K562 (cell line): ENCODE data around the gene KRT222. TPM values are rescaled to one million over a fixed set of nuclear protein-coding genes. Genes with fewer than 3 reads are reported as not detected.

Experiments
- CTCF ChIP-seq, 3 experiments: IDR thresholded peaks in 2 of 3; conservative IDR thresholded peaks in 1 of 3; 2 replicates each; pipeline ENCODE4 v1.5.1; 2011 to 2012; ENCODE audit warnings: low read length in 3 of 3, mild to moderate bottlenecking in 3 of 3, control low read depth in 2 of 3, improper control_type of control experiment in 1 of 3, inconsistent platforms in 1 of 3, low read depth in 1 of 3, mixed read lengths in 1 of 3, moderate library complexity in 1 of 3; ENCODE audit not compliant: insufficient read depth in 2 of 3
- KDM2B ChIP-seq: fragments of 250-450 bp; sonication (Bioruptor Pico); IDR thresholded peaks from 2 replicates; pipeline ENCODE4 v1.8.0; 2021; ENCODE audit warnings: mild to moderate bottlenecking, moderate library complexity
- ZSCAN29 ChIP-seq: fragments of 450-650 bp; IDR thresholded peaks from 2 replicates; pipeline ENCODE4 v1.6.1; 2017
- polyA plus RNA-seq, 8 experiments: library from polyadenylated mRNA; depleted of rRNA in 4 of 8; stranded (reverse) in 5 of 8; unstranded in 3 of 8; fragments of >200 nt; fragmentation: Nextera tagmentation in 2 of 8; fragmentation: Illumina TruSeq in 1 of 8; extraction: Ambion mirVana in 2 of 8; extraction: Trizol in 1 of 8; gene quantifications; 2 replicates each; pipeline versions ENCODE4 v1.2.1 to v1.2.3, GENCODE V29; 2011 to 2014; ENCODE audit warnings: inconsistent platforms in 1 of 8, missing spikeins in 1 of 8
- total RNA-seq, 7 experiments: library from RNA; depleted of rRNA in 6 of 7; stranded (reverse); fragments of >200 nt in 6 of 7; fragmentation: Illumina TruSeq in 2 of 7; extraction: Trizol in 2 of 7; gene quantifications; 2 replicates each; pipeline versions ENCODE4 v1.2.1 to v1.2.3, GENCODE V29; 2011 to 2021; ENCODE audit warnings: low replicate concordance in 1 of 7

KRT222 gene
- total and polyA plus RNA-seq, 9 of the 15 experiments (the other 6 are each of a cell fraction or from before 2014, with no cell fraction given) = 0.03 to 0.11 (median 0.05) TPM; not detected in 5

DNA sequence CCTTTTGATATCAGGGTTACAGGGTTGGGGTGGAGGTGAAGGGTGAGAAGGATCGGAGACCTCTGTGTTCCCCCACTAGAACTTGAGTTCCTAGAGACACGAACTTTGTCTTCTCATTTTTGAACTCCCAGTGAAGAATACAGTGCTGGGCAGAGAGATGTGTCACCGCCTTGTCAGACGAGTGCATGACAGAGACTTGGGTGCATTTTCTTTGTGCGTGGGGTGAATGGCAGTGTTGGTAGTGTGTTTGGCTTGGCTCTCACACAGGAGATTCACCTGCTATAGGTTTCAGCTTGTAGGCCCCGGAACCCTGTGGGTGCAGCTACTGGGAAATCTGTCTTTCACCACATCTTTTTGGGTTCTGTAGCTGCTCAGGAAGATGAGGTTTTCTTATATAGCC is 59.7 kb downstream of the KRT222 start (continued):
- no peak for TF ChIP-seq CTCF (IDR thresholded peaks at IDR 0.05 in 2 of 3, conservative IDR thresholded peaks at IDR 0.05 in 1 of 3; ENCODE audit: insufficient read depth in 2 of 3, low read depth in 1 of 3, low read length in 3 of 3)
- TF ChIP-seq KDM2B (CRISPR knock-in tag) = no peak
- TF ChIP-seq ZSCAN29 = no peak

Other genes with a start within 250 kb of the KRT222 start
Only the 7 nearest of the 13 such genes appear.
- gene CCR7, start 99.7 kb downstream of the KRT222 start, total RNA-seq (2014; rRNA removed) = 0.14 and 0.33 TPM in 2 replicates
- gene CCR7, start 99.7 kb downstream of the KRT222 start, total RNA-seq (2014; rRNA removed; fragmentation: Illumina TruSeq; extraction: Trizol) = 0.13 and 0.22 TPM in 2 replicates
- gene CCR7, start 99.7 kb downstream of the KRT222 start, total RNA-seq (2015; rRNA removed; fragmentation: Illumina TruSeq; extraction: Trizol) = 0.30 and 0.51 TPM in 2 replicates
- gene CCR7, start 99.7 kb downstream of the KRT222 start, total RNA-seq (2021) = 1.1 and 1.3 TPM in 2 replicates
- 0.46 and 1.4 TPM in 2 replicates for gene CCR7, start 99.7 kb downstream of the KRT222 start, polyA plus RNA-seq (2011; rRNA removed)
- 0.48 and 0.73 TPM in 2 replicates for gene CCR7, start 99.7 kb downstream of the KRT222 start, polyA plus RNA-seq (2014; fragmentation: Illumina TruSeq; extraction: Trizol)
- 1 to 10 TPM in 1 of 2 experiments, under 1 TPM in 1; 0.58 to 1.0 TPM for gene CCR7, start 99.7 kb downstream of the KRT222 start, polyA plus RNA-seq (2014; fragmentation: Nextera tagmentation; extraction: Ambion mirVana)
- 0.32 and 0.56 TPM in 2 replicates for gene CCR7, start 99.7 kb downstream of the KRT222 start, polyA plus RNA-seq (2014; rRNA removed)
- gene SMARCE1, start 17.4 kb downstream of the KRT222 start, total RNA-seq (2014; rRNA removed) = 104 and 106 TPM in 2 replicates
- 114 and 120 TPM in 2 replicates for gene SMARCE1, start 17.4 kb downstream of the KRT222 start, total RNA-seq (2014; rRNA removed; fragmentation: Illumina TruSeq; extraction: Trizol)
- 117 and 126 TPM in 2 replicates for gene SMARCE1, start 17.4 kb downstream of the KRT222 start, total RNA-seq (2015; rRNA removed; fragmentation: Illumina TruSeq; extraction: Trizol)
- gene SMARCE1, start 17.4 kb downstream of the KRT222 start, total RNA-seq (2021) = 91.2 and 95.0 TPM in 2 replicates
- gene SMARCE1, start 17.4 kb downstream of the KRT222 start, polyA plus RNA-seq (2011; rRNA removed) = 33.7 and 64.1 TPM in 2 replicates
- gene SMARCE1, start 17.4 kb downstream of the KRT222 start, polyA plus RNA-seq (2014; fragmentation: Illumina TruSeq; extraction: Trizol) = 132 and 142 TPM in 2 replicates
- 100 to 1,000 TPM; 115 to 135 TPM for gene SMARCE1, start 17.4 kb downstream of the KRT222 start, polyA plus RNA-seq (2014; fragmentation: Nextera tagmentation; extraction: Ambion mirVana)
- gene SMARCE1, start 17.4 kb downstream of the KRT222 start, polyA plus RNA-seq (2014; rRNA removed) = 94.8 and 111 TPM in 2 replicates
- not detected in 2 replicates for gene KRT24, start 38.6 kb upstream of the KRT222 start, total RNA-seq (2014; rRNA removed)
- gene KRT24, start 38.6 kb upstream of the KRT222 start, total RNA-seq (2014; rRNA removed; fragmentation: Illumina TruSeq; extraction: Trizol) = not detected in 2 replicates
- gene KRT24, start 38.6 kb upstream of the KRT222 start, total RNA-seq (2015; rRNA removed; fragmentation: Illumina TruSeq; extraction: Trizol) = not detected in 2 replicates
- not detected in 2 replicates for gene KRT24, start 38.6 kb upstream of the KRT222 start, total RNA-seq (2021)
- gene KRT24, start 38.6 kb upstream of the KRT222 start, polyA plus RNA-seq (2011; rRNA removed) = not detected in 2 replicates
- not detected in 2 replicates for gene KRT24, start 38.6 kb upstream of the KRT222 start, polyA plus RNA-seq (2014; fragmentation: Illumina TruSeq; extraction: Trizol)
- not detected for gene KRT24, start 38.6 kb upstream of the KRT222 start, polyA plus RNA-seq (2014; fragmentation: Nextera tagmentation; extraction: Ambion mirVana)
- not detected in 2 replicates for gene KRT24, start 38.6 kb upstream of the KRT222 start, polyA plus RNA-seq (2014; rRNA removed)
- gene KRT25, start 90.2 kb upstream of the KRT222 start, total RNA-seq (2014; rRNA removed) = not detected in 2 replicates
- not detected in 2 replicates for gene KRT25, start 90.2 kb upstream of the KRT222 start, total RNA-seq (2014; rRNA removed; fragmentation: Illumina TruSeq; extraction: Trizol)
- gene KRT25, start 90.2 kb upstream of the KRT222 start, total RNA-seq (2015; rRNA removed; fragmentation: Illumina TruSeq; extraction: Trizol) = not detected in 2 replicates
- not detected in 2 replicates for gene KRT25, start 90.2 kb upstream of the KRT222 start, total RNA-seq (2021)
- gene KRT25, start 90.2 kb upstream of the KRT222 start, polyA plus RNA-seq (2011; rRNA removed) = not detected in 2 replicates
- gene KRT25, start 90.2 kb upstream of the KRT222 start, polyA plus RNA-seq (2014; fragmentation: Illumina TruSeq; extraction: Trizol) = not detected in 2 replicates
- gene KRT25, start 90.2 kb upstream of the KRT222 start, polyA plus RNA-seq (2014; fragmentation: Nextera tagmentation; extraction: Ambion mirVana) = not detected
- gene KRT25, start 90.2 kb upstream of the KRT222 start, polyA plus RNA-seq (2014; rRNA removed) = not detected in 2 replicates
- not detected in 2 replicates for gene KRT26, start 107.0 kb upstream of the KRT222 start, total RNA-seq (2014; rRNA removed)
- gene KRT26, start 107.0 kb upstream of the KRT222 start, total RNA-seq (2014; rRNA removed; fragmentation: Illumina TruSeq; extraction: Trizol) = not detected in 2 replicates
- not detected in 2 replicates for gene KRT26, start 107.0 kb upstream of the KRT222 start, total RNA-seq (2015; rRNA removed; fragmentation: Illumina TruSeq; extraction: Trizol)
- not detected in 2 replicates for gene KRT26, start 107.0 kb upstream of the KRT222 start, total RNA-seq (2021)
- gene KRT26, start 107.0 kb upstream of the KRT222 start, polyA plus RNA-seq (2011; rRNA removed) = not detected in 2 replicates
- not detected in 2 replicates for gene KRT26, start 107.0 kb upstream of the KRT222 start, polyA plus RNA-seq (2014; fragmentation: Illumina TruSeq; extraction: Trizol)
- not detected for gene KRT26, start 107.0 kb upstream of the KRT222 start, polyA plus RNA-seq (2014; fragmentation: Nextera tagmentation; extraction: Ambion mirVana)
- gene KRT26, start 107.0 kb upstream of the KRT222 start, polyA plus RNA-seq (2014; rRNA removed) = not detected in 2 replicates
- gene KRT27, start 117.4 kb upstream of the KRT222 start, total RNA-seq (2014; rRNA removed) = not detected in 2 replicates
- gene KRT27, start 117.4 kb upstream of the KRT222 start, total RNA-seq (2014; rRNA removed; fragmentation: Illumina TruSeq; extraction: Trizol) = not detected in 2 replicates
- not detected in 2 replicates for gene KRT27, start 117.4 kb upstream of the KRT222 start, total RNA-seq (2015; rRNA removed; fragmentation: Illumina TruSeq; extraction: Trizol)
- 0.11 TPM in 1 of 2 replicates, not detected in the other for gene KRT27, start 117.4 kb upstream of the KRT222 start, total RNA-seq (2021)
- gene KRT27, start 117.4 kb upstream of the KRT222 start, polyA plus RNA-seq (2011; rRNA removed) = not detected in 2 replicates
- gene KRT27, start 117.4 kb upstream of the KRT222 start, polyA plus RNA-seq (2014; fragmentation: Illumina TruSeq; extraction: Trizol) = not detected in 2 replicates
- under 1 TPM in 1 of 2 experiments, not detected in 1; 0.10 TPM for gene KRT27, start 117.4 kb upstream of the KRT222 start, polyA plus RNA-seq (2014; fragmentation: Nextera tagmentation; extraction: Ambion mirVana)
- gene KRT27, start 117.4 kb upstream of the KRT222 start, polyA plus RNA-seq (2014; rRNA removed) = not detected in 2 replicates
- not detected in 2 replicates for gene KRT28, start 134.8 kb upstream of the KRT222 start, total RNA-seq (2014; rRNA removed)
- gene KRT28, start 134.8 kb upstream of the KRT222 start, total RNA-seq (2014; rRNA removed; fragmentation: Illumina TruSeq; extraction: Trizol) = not detected in 2 replicates
- gene KRT28, start 134.8 kb upstream of the KRT222 start, total RNA-seq (2015; rRNA removed; fragmentation: Illumina TruSeq; extraction: Trizol) = not detected in 2 replicates
- gene KRT28, start 134.8 kb upstream of the KRT222 start, total RNA-seq (2021) = not detected in 2 replicates
- not detected in 2 replicates for gene KRT28, start 134.8 kb upstream of the KRT222 start, polyA plus RNA-seq (2011; rRNA removed)
- not detected in 2 replicates for gene KRT28, start 134.8 kb upstream of the KRT222 start, polyA plus RNA-seq (2014; fragmentation: Illumina TruSeq; extraction: Trizol)
- not detected for gene KRT28, start 134.8 kb upstream of the KRT222 start, polyA plus RNA-seq (2014; fragmentation: Nextera tagmentation; extraction: Ambion mirVana)
- not detected in 2 replicates for gene KRT28, start 134.8 kb upstream of the KRT222 start, polyA plus RNA-seq (2014; rRNA removed)